ENCODE measurements around the gene AGFG1.
A peak's percentile ranks its signal among the peaks of the same experiment; 100 is the strongest.
"Not testable (repeated sequence)": the region's sequence is repeated elsewhere in the genome, so short reads cannot be mapped to it uniquely, and the experiment has no call there.

The AGFG1 gene

DNA sequence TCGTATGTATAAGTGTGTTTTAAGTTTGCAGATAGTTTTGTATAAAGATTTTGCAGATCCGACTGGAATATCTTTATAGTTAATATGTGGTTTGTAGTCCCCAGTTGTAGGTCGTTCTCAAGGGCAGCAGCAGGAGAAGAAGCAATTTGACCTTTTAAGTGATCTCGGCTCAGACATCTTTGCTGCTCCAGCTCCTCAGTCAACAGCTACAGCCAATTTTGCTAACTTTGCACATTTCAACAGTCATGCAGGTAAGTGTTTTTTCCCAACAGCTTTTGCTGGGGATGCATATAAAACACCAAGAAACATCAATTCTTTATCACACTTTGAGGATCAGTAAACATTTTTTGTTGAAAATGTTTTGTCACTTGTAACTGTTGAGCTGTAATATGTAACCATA is 52.7 kb downstream of the AGFG1 start:
- TF ChIP-seq, protein P1, sequence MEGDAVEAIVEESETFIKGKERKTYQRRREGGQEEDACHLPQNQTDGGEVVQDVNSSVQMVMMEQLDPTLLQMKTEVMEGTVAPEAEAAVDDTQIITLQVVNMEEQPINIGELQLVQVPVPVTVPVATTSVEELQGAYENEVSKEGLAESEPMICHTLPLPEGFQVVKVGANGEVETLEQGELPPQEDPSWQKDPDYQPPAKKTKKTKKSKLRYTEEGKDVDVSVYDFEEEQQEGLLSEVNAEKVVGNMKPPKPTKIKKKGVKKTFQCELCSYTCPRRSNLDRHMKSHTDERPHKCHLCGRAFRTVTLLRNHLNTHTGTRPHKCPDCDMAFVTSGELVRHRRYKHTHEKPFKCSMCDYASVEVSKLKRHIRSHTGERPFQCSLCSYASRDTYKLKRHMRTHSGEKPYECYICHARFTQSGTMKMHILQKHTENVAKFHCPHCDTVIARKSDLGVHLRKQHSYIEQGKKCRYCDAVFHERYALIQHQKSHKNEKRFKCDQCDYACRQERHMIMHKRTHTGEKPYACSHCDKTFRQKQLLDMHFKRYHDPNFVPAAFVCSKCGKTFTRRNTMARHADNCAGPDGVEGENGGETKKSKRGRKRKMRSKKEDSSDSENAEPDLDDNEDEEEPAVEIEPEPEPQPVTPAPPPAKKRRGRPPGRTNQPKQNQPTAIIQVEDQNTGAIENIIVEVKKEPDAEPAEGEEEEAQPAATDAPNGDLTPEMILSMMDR (IDR thresholded peaks at IDR 0.05; ENCODE audit: extremely low read depth, missing control alignments) = no peak

GRCh38 chr2:227527351-227527750 is 55.4 kb downstream of the AGFG1 start:
- DNase-seq (ENCODE audit: low spot score) = no peak
- TF ChIP-seq, protein P1 (IDR thresholded peaks at IDR 0.05; ENCODE audit: extremely low read depth, missing control alignments) = no peak

More for the DNA sequence above, 52.7 kb downstream of the AGFG1 start:
- DNase-seq (ENCODE audit: low spot score) = no peak

GRCh38 chr2:227528803-227529202 is 56.8 kb downstream of the AGFG1 start:
- no peak for DNase-seq (ENCODE audit: low spot score)
- TF ChIP-seq, protein P1 (IDR thresholded peaks at IDR 0.05; ENCODE audit: extremely low read depth, missing control alignments) = no peak

- DNase-seq (ENCODE audit: low spot score) = no peak
- TF ChIP-seq, protein P1 (IDR thresholded peaks at IDR 0.05; ENCODE audit: extremely low read depth, missing control alignments) = no peak
Observed at GRCh38 chr2:227529871-227530270, 57.9 kb downstream of the AGFG1 start.

GRCh38 chr2:227534714-227535113 is 62.8 kb downstream of the AGFG1 start:
- TF ChIP-seq, protein P1 (IDR thresholded peaks at IDR 0.05; ENCODE audit: extremely low read depth, missing control alignments) = no peak
- peak; percentile 18 for DNase-seq (ENCODE audit: low spot score)

GRCh38 chr2:227536445-227536844 is 64.5 kb downstream of the AGFG1 start:
- TF ChIP-seq, protein P1 (IDR thresholded peaks at IDR 0.05; ENCODE audit: extremely low read depth, missing control alignments) = no peak
- no peak for DNase-seq (ENCODE audit: low spot score)

GRCh38 chr2:227539465-227539956 is 67.6 kb downstream of the AGFG1 start:
- no peak for DNase-seq (ENCODE audit: low spot score)
- TF ChIP-seq, protein P1 (IDR thresholded peaks at IDR 0.05; ENCODE audit: extremely low read depth, missing control alignments) = no peak

DNA sequence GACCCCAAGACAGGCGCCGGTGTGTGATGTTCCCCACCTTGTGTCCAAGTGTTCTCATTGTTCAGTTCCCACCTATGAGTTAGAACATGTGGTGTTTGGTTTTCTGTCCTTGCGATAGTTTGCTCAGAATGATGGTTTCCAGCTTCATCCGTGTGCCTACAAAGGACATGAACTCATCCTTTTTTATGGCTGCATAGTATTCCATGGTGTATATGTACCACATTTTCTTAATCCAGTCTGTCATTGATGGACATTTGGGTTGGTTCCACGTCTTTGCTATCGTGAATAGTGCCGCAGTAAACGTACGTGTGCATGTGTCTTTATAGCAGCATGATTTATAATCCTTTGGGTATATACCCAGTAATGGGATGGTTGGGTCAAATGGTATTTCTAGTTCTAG is 68.4 kb downstream of the AGFG1 start:
- not testable (repeated sequence) for DNase-seq (ENCODE audit: low spot score)
